Measurements from ENCODE around the gene ST6GAL1.

ST6GAL1 gene

DNA sequence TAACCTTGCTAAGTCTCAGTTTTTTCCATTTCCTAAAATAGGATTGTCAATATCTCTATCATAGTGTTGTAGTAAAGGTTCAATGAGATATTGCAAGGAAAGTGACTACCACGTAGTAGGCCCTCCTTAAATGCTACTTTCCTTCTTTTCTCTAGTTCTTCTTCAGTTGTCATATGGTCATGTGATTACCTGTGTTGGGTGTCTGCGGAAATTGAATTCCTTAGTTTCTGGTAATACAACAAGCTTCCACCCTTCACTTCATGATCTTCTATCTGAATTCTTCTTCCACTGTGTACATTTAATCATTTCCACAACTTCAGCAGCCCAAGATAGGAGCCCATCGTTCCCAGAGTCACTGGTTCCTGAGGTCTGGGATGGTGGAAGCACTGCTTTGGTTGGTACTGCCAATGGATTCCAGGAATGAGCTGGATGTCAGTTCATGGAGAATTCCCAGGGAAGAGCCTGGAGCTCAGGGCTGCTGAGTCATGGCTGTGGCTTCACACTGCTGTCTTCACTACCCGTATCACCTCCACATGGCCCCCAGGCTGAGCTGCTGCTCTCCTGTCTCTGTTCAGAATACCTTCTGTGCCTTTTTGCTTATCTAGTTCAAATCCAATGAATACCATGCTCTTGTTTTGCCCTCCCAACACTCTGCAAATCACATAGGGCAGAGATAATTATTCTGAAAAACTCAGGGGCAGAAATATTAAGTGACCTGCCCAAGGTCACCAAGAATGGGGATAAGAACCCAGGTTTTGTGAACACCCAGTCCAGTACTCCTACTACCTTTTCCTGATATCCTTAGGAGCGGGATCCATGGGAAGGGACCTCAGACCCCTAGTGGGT lies 110.4 kb downstream of the ST6GAL1 start:
- POLR2A ChIA-PET (ENCODE audit: low non-redundant PET): interaction anchor here (1.0 kb wide), 1 partner anchor 60 kb away, joined by 5 read pairs; no protein-coding TSS in a partner anchor
- H3K27ac ChIP-seq: no peak overlapping the region
- CTCF ChIA-PET: interaction anchor here (0.5 to 0.6 kb wide), 2 partner anchors 13 to 1038 kb away, joined by 3 read pairs; no protein-coding TSS in a partner anchor
- TF ChIP-seq, protein P1, sequence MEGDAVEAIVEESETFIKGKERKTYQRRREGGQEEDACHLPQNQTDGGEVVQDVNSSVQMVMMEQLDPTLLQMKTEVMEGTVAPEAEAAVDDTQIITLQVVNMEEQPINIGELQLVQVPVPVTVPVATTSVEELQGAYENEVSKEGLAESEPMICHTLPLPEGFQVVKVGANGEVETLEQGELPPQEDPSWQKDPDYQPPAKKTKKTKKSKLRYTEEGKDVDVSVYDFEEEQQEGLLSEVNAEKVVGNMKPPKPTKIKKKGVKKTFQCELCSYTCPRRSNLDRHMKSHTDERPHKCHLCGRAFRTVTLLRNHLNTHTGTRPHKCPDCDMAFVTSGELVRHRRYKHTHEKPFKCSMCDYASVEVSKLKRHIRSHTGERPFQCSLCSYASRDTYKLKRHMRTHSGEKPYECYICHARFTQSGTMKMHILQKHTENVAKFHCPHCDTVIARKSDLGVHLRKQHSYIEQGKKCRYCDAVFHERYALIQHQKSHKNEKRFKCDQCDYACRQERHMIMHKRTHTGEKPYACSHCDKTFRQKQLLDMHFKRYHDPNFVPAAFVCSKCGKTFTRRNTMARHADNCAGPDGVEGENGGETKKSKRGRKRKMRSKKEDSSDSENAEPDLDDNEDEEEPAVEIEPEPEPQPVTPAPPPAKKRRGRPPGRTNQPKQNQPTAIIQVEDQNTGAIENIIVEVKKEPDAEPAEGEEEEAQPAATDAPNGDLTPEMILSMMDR (conservative IDR thresholded peaks at IDR 0.05; ENCODE audit: low read depth): no peak
- DNase-seq (ENCODE audit: low spot score): no peak

- no peak for DNase-seq (ENCODE audit: low spot score)
- ChIA-PET CTCF (interaction anchor here (0.5 kb wide), 1 partner anchor 14 kb away, joined by 3 read pairs; no protein-coding TSS in a partner anchor), POLR2A (ENCODE audit: low non-redundant PET) (no interaction called here)
- no peak overlapping the region for H3K27ac ChIP-seq
- TF ChIP-seq, protein P1 (conservative IDR thresholded peaks at IDR 0.05; ENCODE audit: low read depth): no peak
These were observed 111.3 kb downstream of the ST6GAL1 start for GRCh38 chr3:187041362-187042307.

GRCh38 chr3:187042346-187042745 lies 112.0 kb downstream of the ST6GAL1 start:
- DNase-seq (ENCODE audit: low spot score): no peak
- ChIA-PET CTCF (no interaction called here), POLR2A (ENCODE audit: low non-redundant PET) (no interaction called here)
- TF ChIP-seq, protein P1 (conservative IDR thresholded peaks at IDR 0.05; ENCODE audit: low read depth): no peak
- no peak overlapping the region for H3K27ac ChIP-seq

DNA sequence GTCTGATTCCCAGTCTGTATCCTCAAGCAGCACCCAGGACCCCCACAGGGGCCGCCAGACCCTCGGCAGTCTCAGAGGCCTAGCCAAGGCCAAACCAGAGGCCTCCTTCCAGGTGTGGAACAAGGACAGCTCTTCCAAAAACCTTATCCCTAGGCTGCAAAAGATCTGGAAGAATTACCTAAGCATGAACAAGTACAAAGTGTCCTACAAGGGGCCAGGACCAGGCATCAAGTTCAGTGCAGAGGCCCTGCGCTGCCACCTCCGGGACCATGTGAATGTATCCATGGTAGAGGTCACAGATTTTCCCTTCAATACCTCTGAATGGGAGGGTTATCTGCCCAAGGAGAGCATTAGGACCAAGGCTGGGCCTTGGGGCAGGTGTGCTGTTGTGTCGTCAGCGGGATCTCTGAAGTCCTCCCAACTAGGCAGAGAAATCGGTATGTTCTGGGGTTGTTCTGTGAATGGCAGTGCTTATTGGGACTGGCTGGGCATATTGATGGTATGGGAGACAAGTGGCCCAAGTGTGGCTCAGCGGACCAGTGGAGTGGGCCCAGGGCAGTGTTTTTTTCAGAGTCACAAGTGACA lies 112.6 kb downstream of the ST6GAL1 start:
- CTCF ChIA-PET: no interaction called here
- no peak overlapping the region for H3K27ac ChIP-seq
- no peak for DNase-seq (ENCODE audit: low spot score)
- TF ChIP-seq, protein P1 (conservative IDR thresholded peaks at IDR 0.05; ENCODE audit: low read depth): no peak
- POLR2A ChIA-PET (ENCODE audit: low non-redundant PET): no interaction called here

- POLR2A ChIA-PET (ENCODE audit: low non-redundant PET): no interaction called here
- CTCF ChIA-PET: no interaction called here
- no peak overlapping the region for H3K27ac ChIP-seq
- DNase-seq (ENCODE audit: low spot score): no peak
- TF ChIP-seq, protein P1 (conservative IDR thresholded peaks at IDR 0.05; ENCODE audit: low read depth): no peak
These were observed 113.9 kb downstream of the ST6GAL1 start for GRCh38 chr3:187044206-187044605.

All from RWPE1 (cell line).